GM12874 (cell line): ENCODE measurements around the gene PIGV.

Experiments
- CTCF ChIP-seq: IDR thresholded peaks from 2 replicates; pipeline ENCODE4 v1.5.1; 2011; ENCODE audit warnings: low read depth, mild to moderate bottlenecking, control low read depth, low read length, moderate library complexity; ENCODE audit not compliant: insufficient read depth

Gene PIGV

GRCh38 chr1:26774462-26774861 is 13.3 kb upstream of the PIGV start:
- no peak for TF ChIP-seq CTCF

GRCh38 chr1:26775666-26776065 is 12.1 kb upstream of the PIGV start:
- TF ChIP-seq CTCF = no peak

GRCh38 chr1:26779098-26779668 is 8.6 kb upstream of the PIGV start:
- TF ChIP-seq CTCF = no peak

- no peak for TF ChIP-seq CTCF
Observed at GRCh38 chr1:26780344-26780957, 7.3 kb upstream of the PIGV start.

- no peak for TF ChIP-seq CTCF
Observed at GRCh38 chr1:26781206-26781825, 6.4 kb upstream of the PIGV start.

- no peak for TF ChIP-seq CTCF
Observed at GRCh38 chr1:26782521-26783212, 5.1 kb upstream of the PIGV start.

GRCh38 chr1:26783646-26784022 is 4.1 kb upstream of the PIGV start:
- TF ChIP-seq CTCF = no peak
